Subcutaneous adipose tissue (tissue), 4 donors: ENCODE results near the gene NUCKS1. TPM values are rescaled to one million over a fixed set of nuclear protein-coding genes. Genes with fewer than 3 reads are reported as not detected.

ENCODE experiments used
- total RNA-seq, 4 donors: library from RNA; depleted of rRNA; stranded (reverse); fragments of >200 nt; gene quantifications; one replicate each; pipeline ENCODE4 v1.1.0, GENCODE V29; 2016
- TF ChIP-seq, protein P1 (sequence below): fragments of 450-650 bp; IDR thresholded peaks from one replicate; pipeline ENCODE4 v1.5.1; 2016; ENCODE audit warnings: low read depth, mild to moderate bottlenecking, control low read depth, antibody characterized with exemption, moderate library complexity

NUCKS1 gene
- total RNA-seq, 4 donors from 2014 or later, result 60.2 to 111 (median 74.3) TPM

DNA sequence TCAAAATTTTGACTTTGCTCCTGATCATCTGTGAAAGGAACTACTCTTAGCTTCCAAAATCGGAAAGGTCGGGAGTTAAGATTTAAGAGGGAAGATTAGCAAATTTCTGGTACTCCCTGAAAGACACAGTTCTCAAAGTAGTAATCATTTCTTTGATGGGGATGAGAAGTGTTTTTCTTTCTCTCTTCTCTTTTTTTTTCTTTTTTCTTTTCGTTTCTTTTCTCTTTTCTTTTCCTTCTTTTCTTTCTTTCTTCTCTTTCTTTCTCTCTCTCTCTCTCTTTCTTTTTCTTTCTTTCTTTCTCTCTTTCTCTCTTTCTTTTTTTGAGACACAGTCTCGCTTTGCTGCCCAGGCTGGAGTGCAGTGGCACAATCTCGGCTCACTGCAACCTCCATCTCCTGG lies 30.4 kb upstream of the NUCKS1 start:
- TF ChIP-seq, protein P1, sequence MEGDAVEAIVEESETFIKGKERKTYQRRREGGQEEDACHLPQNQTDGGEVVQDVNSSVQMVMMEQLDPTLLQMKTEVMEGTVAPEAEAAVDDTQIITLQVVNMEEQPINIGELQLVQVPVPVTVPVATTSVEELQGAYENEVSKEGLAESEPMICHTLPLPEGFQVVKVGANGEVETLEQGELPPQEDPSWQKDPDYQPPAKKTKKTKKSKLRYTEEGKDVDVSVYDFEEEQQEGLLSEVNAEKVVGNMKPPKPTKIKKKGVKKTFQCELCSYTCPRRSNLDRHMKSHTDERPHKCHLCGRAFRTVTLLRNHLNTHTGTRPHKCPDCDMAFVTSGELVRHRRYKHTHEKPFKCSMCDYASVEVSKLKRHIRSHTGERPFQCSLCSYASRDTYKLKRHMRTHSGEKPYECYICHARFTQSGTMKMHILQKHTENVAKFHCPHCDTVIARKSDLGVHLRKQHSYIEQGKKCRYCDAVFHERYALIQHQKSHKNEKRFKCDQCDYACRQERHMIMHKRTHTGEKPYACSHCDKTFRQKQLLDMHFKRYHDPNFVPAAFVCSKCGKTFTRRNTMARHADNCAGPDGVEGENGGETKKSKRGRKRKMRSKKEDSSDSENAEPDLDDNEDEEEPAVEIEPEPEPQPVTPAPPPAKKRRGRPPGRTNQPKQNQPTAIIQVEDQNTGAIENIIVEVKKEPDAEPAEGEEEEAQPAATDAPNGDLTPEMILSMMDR, result no peak

DNA sequence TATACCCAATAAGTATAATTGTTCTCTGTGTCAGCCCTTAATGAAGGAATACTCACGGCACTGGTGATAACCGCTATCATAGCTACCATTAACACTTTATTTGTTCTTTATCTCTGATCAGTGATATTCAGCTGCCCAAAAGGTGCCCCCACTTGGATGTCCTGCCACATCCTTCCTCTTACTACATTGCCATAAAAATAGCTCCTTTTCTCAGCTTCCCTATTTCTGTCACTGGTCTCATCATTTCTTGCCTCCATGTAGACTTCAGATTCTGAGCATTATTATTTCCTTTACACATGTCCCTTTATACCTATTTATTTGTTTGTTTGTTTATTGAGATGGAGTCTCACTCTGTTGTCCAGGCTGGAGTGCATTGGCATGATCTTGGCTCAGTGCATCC lies 28.0 kb upstream of the NUCKS1 start:
- TF ChIP-seq, protein P1, result no peak

DNA sequence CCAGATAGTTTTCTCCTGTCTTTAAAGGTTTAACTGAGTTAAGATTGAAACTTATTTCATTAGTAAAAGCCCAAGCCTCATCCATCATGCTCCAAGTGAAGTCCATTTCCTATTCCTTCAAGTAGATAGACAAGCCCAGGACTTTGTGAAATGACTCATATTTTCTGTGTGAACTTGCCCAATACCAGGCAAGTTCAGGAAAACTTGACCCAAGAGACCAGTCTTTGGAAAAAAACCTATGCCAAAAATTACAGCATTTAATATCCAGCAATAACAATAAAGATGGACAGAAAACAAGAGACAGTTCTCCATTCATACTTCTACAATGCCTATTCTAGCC lies 25.7 kb upstream of the NUCKS1 start:
- TF ChIP-seq, protein P1, result no peak

DNA sequence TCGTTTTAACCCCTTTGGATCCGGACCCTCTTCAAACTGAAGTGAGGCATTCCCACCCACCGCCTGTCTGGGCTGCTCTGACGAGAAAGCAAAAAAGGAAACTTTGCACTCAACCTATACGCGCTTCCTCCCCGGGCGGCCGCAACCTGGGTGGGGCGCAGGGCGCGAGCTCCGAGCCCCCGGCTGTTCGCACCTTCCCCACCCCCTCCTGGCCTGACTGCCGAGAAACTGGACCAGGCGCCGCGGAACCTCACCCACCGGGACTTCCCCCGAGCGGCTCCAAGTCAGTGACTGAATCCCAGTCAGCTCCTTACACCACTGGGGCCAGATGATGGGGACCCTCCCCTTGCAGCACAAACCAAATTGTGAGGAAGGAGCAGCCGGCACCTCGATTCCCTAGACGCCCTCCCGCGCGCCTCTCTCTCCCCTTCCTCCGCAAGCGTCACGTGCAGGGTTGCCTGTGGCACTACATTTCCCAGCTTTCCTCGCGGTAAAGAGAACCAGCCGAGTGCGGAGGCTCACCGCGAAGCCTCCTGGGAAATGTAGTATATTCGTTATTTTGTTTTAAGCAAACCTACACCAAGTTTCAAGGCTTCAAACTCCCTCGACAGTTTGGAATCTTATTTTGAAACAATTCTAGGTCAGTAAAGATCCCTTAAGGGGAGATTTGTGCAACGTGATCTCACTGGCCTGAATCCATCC lies 25.2 kb upstream of the NUCKS1 start, which contains the start of gene RAB29:
RAB29 (minus strand) TSS at position 468 of the 702 bp plus-strand sequence. CDS start 526 bp downstream, outside the sequence.
- TF ChIP-seq, protein P1, result no peak

DNA sequence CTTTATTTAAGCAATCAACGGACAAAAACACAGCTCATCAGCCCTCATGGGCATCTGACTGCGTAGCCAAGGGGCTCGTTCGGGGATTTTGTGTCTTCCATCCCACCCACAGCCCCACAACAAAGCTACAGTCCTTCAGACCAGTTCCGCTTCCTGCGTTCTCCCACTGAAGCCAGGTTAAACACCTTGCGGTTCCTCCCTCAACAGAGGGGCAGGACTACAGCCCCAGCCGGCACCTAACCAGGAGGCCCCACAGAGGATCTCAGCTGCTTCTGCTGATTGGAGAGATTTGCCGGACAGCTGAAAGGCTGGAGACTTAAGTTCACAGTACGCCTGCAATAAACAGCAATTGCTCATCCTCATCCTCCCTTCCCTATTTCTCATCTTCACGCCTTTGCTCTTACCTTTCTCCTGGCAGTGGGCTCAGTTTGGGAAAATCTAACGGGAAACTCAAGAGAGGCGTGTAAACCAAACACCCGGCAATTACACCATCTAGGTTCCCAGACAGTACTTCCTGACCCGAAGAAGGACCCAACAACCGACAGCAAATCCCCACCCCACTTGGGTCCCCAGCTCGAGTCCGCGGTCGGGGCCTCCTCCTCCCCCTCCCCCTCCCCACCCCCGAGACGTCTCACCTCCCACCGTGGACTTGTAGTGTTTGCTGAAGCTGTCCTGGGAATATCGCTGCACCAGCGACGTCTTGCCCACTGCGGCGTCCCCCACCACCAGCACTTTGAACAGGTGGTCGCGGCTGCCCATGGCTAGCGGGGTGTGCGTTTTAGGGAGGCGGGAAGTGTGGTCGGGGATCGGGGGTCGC lies 24.4 kb upstream of the NUCKS1 start:
- TF ChIP-seq, protein P1, result no peak

DNA sequence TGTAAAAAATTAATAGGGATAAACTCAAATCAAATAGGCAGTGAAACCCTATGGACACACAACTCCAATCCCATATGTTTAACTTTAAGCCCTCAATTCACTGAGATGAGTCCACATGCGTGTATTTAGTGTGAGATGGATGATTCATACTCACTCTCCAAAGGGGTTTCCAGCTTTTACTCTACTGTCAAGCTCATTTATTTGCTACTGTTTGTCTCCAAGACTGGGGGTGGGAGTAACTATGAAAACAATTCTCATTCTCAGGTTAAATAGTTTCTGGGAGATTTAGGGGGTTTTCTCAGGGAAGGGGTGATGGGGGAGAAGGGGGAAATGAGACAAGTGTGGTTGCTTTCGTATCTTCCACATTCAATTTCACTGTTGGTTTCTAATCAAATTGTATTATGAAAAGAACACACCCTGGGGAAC lies 22.6 kb upstream of the NUCKS1 start:
- TF ChIP-seq, protein P1, result no peak

DNA sequence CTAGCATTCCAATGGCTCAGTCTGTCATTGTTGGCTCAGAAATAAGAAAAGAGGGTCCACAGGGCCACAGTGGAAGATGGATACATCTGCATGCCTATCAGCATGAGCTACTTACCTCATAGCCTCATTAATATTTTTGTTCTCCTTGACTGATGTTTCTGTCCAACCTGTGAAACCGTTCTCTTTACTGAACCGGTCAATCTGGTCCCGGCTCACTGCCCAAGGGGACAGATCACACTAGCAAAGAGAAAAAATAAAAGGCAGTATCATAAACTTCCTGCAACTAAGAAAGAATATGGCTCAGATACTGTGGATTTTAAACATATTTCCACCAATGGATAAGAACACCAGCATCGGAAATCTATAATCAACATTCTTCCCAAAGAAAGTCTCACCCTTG lies 20.6 kb upstream of the NUCKS1 start:
- TF ChIP-seq, protein P1, result no peak
